Glutamatergic neuron (in vitro differentiated cells): ENCODE measurements around the gene NRGN. TPM values are rescaled to one million over a fixed set of nuclear protein-coding genes. Genes with fewer than 3 reads are reported as not detected.

Experiments used
- DNase-seq: peaks from one replicate; pipeline ENCODE4 v3.0.0; 2022
- H3K27ac Mint-ChIP-seq: one replicate; pipeline ENCODE4 v1.8.0; 2020; ENCODE audit warnings: mild to moderate bottlenecking, mixed read lengths, inconsistent platforms; ENCODE audit not compliant: unreplicated experiment
- H3K27me3 Mint-ChIP-seq: one replicate; pipeline ENCODE4 v1.8.0; 2020; ENCODE audit warnings: mild to moderate bottlenecking, moderate library complexity, mixed read lengths, inconsistent platforms; ENCODE audit not compliant: unreplicated experiment
- H3K36me3 Mint-ChIP-seq: one replicate; pipeline ENCODE4 v1.8.0; 2020; ENCODE audit warnings: mild to moderate bottlenecking, mixed read lengths, inconsistent platforms; ENCODE audit not compliant: unreplicated experiment
- H3K4me1 Mint-ChIP-seq: one replicate; pipeline ENCODE4 v1.8.0; 2020; ENCODE audit warnings: mild to moderate bottlenecking, low read depth, mixed read lengths, inconsistent platforms; ENCODE audit not compliant: unreplicated experiment
- H3K4me3 Mint-ChIP-seq: one replicate; pipeline ENCODE4 v1.8.0; 2020; ENCODE audit warnings: mild to moderate bottlenecking, mixed read lengths, inconsistent platforms; ENCODE audit not compliant: unreplicated experiment
- H3K9me3 Mint-ChIP-seq: one replicate; pipeline ENCODE4 v1.8.0; 2020; ENCODE audit warnings: mild to moderate bottlenecking, moderate library complexity, mixed read lengths, inconsistent platforms; ENCODE audit not compliant: unreplicated experiment
- CTCF ChIP-seq: fragments of 200-600 bp; sonication (generic); IDR thresholded peaks from one replicate; pipeline ENCODE4 v1.5.0; 2021; ENCODE audit not compliant: partially characterized antibody, unreplicated experiment
- total RNA-seq: library from RNA; stranded (reverse); fragmentation: NEBNext Ultra II Directional; extraction: Animal tissue kit (Norgen Biotek cat#: 25700); gene quantifications from one replicate; pipeline ENCODE4 v1.2.1, GENCODE V29; 2021; ENCODE audit not compliant: unreplicated experiment

The NRGN gene
- total RNA-seq, 1 donor from 2014 or later: 28.9 TPM

- Mint-ChIP-seq H3K27me3 (peaks cover 29% of the 10 kb centered on the region), H3K4me1 (peaks cover 8% of the 10 kb centered on the region), H3K36me3 (no peaks in the 10 kb centered on the region), H3K9me3 (no peaks in the 10 kb centered on the region), H3K27ac (no peak within 1 kb of the TSS), H3K4me3 (peak within 1 kb of the TSS; percentile 94)
- TF ChIP-seq CTCF: no peak
- DNase-seq: peak; percentile 46
Measured at GRCh38 chr11:124762105-124762623, 22.4 kb downstream of the NRGN start, which contains the start of gene ESAM. ESAM (minus strand) TSS chr11:124762290; CDS start chr11:124762154, 136 bp downstream.

GRCh38 chr11:124762624-124763155 lies 22.9 kb downstream of the NRGN start:
- TF ChIP-seq CTCF: no peak
- Mint-ChIP-seq H3K4me3 (peak overlapping the region; percentile 94), H3K4me1 (peaks cover 8% of the 10 kb centered on the region), H3K27ac (no peak overlapping the region), H3K36me3 (no peaks in the 10 kb centered on the region), H3K27me3 (peaks cover 25% of the 10 kb centered on the region), H3K9me3 (no peaks in the 10 kb centered on the region)
- peak; percentile 26 for DNase-seq

GRCh38 chr11:124763156-124763947 lies 23.6 kb downstream of the NRGN start:
- H3K4me3 Mint-ChIP-seq: peak overlapping the region; percentile 94
- no peaks in the 10 kb centered on the region for H3K36me3 Mint-ChIP-seq
- DNase-seq: peak; percentile 88
- peaks cover 18% of the 10 kb centered on the region for H3K27me3 Mint-ChIP-seq
- TF ChIP-seq CTCF: peak; percentile 83
- H3K4me1 Mint-ChIP-seq: peaks cover 6% of the 10 kb centered on the region
- no peak overlapping the region for H3K27ac Mint-ChIP-seq
- H3K9me3 Mint-ChIP-seq: no peaks in the 10 kb centered on the region

- no peak for TF ChIP-seq CTCF
- Mint-ChIP-seq H3K9me3 (no peaks in the 10 kb centered on the region), H3K36me3 (no peaks in the 10 kb centered on the region), H3K27ac (no peak overlapping the region), H3K4me1 (no peaks in the 10 kb centered on the region), H3K27me3 (peaks cover 9% of the 10 kb centered on the region), H3K4me3 (no peak overlapping the region)
- DNase-seq: no peak
Measured at GRCh38 chr11:124766156-124766555, 26.4 kb downstream of the NRGN start.

GRCh38 chr11:124768914-124769313 lies 29.2 kb downstream of the NRGN start:
- Mint-ChIP-seq H3K27me3 (no peaks in the 10 kb centered on the region), H3K36me3 (no peaks in the 10 kb centered on the region), H3K9me3 (no peaks in the 10 kb centered on the region), H3K4me1 (no peaks in the 10 kb centered on the region), H3K4me3 (no peak overlapping the region), H3K27ac (no peak overlapping the region)
- no peak for TF ChIP-seq CTCF
- DNase-seq: no peak
